ENCODE data around the gene C19orf12. TPM values are rescaled to one million over a fixed set of nuclear protein-coding genes. Genes with fewer than 3 reads are reported as not detected.

The C19orf12 gene
- polyA plus RNA-seq, 1 donor, result 26.5 TPM

- no peak overlapping the region for H3K27ac ChIP-seq (ENCODE audit: low read length)
- WGBS (ENCODE audit: insufficient coverage, low lambda C conversion rate), result no CpG with 5 or more reads among the region's 13 CpGs
- peaks cover 14% of the 10 kb centered on the region for H3K4me1 ChIP-seq (ENCODE audit: control insufficient read depth, insufficient read depth, low read length)
These were observed 46.1 kb downstream of the C19orf12 start for GRCh38 chr19:29668746-29669609.

GRCh38 chr19:29667901-29668341, 47.1 kb downstream of the C19orf12 start:
- no peak for DNase-seq
- no peaks in the 10 kb centered on the region for H3K36me3 ChIP-seq (ENCODE audit: control insufficient read depth, insufficient read depth, low read length)
- no peak overlapping the region for H3K4me3 ChIP-seq (ENCODE audit: low read length)
- H3K4me1 ChIP-seq (ENCODE audit: control insufficient read depth, insufficient read depth, low read length), result peaks cover 14% of the 10 kb centered on the region
- H3K27me3 ChIP-seq (ENCODE audit: control insufficient read depth, insufficient read depth, low read length), result peaks cover 3% of the 10 kb centered on the region
- WGBS (ENCODE audit: insufficient coverage, low lambda C conversion rate), result no CpG with 5 or more reads among the region's 7 CpGs
- H3K27ac ChIP-seq (ENCODE audit: low read length), result no peak overlapping the region
- H3K9me3 ChIP-seq (ENCODE audit: control insufficient read depth, low read depth, low read length), result no peaks in the 10 kb centered on the region

More at GRCh38 chr19:29668746-29669609, 46.1 kb downstream of the C19orf12 start:
- H3K27me3 ChIP-seq (ENCODE audit: control insufficient read depth, insufficient read depth, low read length), result no peaks in the 10 kb centered on the region
- H3K36me3 ChIP-seq (ENCODE audit: control insufficient read depth, insufficient read depth, low read length), result no peaks in the 10 kb centered on the region
- DNase-seq, result no peak
- H3K4me3 ChIP-seq (ENCODE audit: low read length), result no peak overlapping the region
- no peaks in the 10 kb centered on the region for H3K9me3 ChIP-seq (ENCODE audit: control insufficient read depth, low read depth, low read length)

GRCh38 chr19:29667387-29667783, 47.7 kb downstream of the C19orf12 start:
- Histone ChIP-seq H3K9me3 (ENCODE audit: control insufficient read depth, low read depth, low read length) (no peaks in the 10 kb centered on the region), H3K36me3 (ENCODE audit: control insufficient read depth, insufficient read depth, low read length) (no peaks in the 10 kb centered on the region), H3K27me3 (ENCODE audit: control insufficient read depth, insufficient read depth, low read length) (peaks cover 8% of the 10 kb centered on the region), H3K4me3 (ENCODE audit: low read length) (no peak overlapping the region), H3K27ac (ENCODE audit: low read length) (no peak overlapping the region), H3K4me1 (ENCODE audit: control insufficient read depth, insufficient read depth, low read length) (peaks cover 14% of the 10 kb centered on the region)
- DNase-seq, result no peak
- no CpG with 5 or more reads among the region's 11 CpGs for WGBS (ENCODE audit: insufficient coverage, low lambda C conversion rate)

- Histone ChIP-seq H3K36me3 (ENCODE audit: control insufficient read depth, insufficient read depth, low read length) (no peaks in the 10 kb centered on the region), H3K27me3 (ENCODE audit: control insufficient read depth, insufficient read depth, low read length) (peaks cover 8% of the 10 kb centered on the region), H3K4me1 (ENCODE audit: control insufficient read depth, insufficient read depth, low read length) (peaks cover 14% of the 10 kb centered on the region), H3K4me3 (ENCODE audit: low read length) (peak overlapping the region; percentile 49), H3K9me3 (ENCODE audit: control insufficient read depth, low read depth, low read length) (no peaks in the 10 kb centered on the region), H3K27ac (ENCODE audit: low read length) (peak overlapping the region; percentile 21)
- no CpG with 5 or more reads among the region's 20 CpGs for WGBS (ENCODE audit: insufficient coverage, low lambda C conversion rate)
- peak in 1 of 2 donors; percentile 65 for DNase-seq
These were observed 48.3 kb downstream of the C19orf12 start for GRCh38 chr19:29666578-29667386.

GRCh38 chr19:29665826-29666577, 49.1 kb downstream of the C19orf12 start:
- peak overlapping the region; percentile 21 for H3K27ac ChIP-seq (ENCODE audit: low read length)
- peak in 1 of 2 donors; percentile 34 for DNase-seq
- peaks cover 12% of the 10 kb centered on the region for H3K27me3 ChIP-seq (ENCODE audit: control insufficient read depth, insufficient read depth, low read length)
- H3K9me3 ChIP-seq (ENCODE audit: control insufficient read depth, low read depth, low read length), result no peaks in the 10 kb centered on the region
- no CpG with 5 or more reads among the region's 30 CpGs for WGBS (ENCODE audit: insufficient coverage, low lambda C conversion rate)
- peak overlapping the region; percentile 49 for H3K4me3 ChIP-seq (ENCODE audit: low read length)
- H3K4me1 ChIP-seq (ENCODE audit: control insufficient read depth, insufficient read depth, low read length), result peaks cover 14% of the 10 kb centered on the region
- H3K36me3 ChIP-seq (ENCODE audit: control insufficient read depth, insufficient read depth, low read length), result no peaks in the 10 kb centered on the region

GRCh38 chr19:29665215-29665825, 49.7 kb downstream of the C19orf12 start, which contains the start of gene PLEKHF1:
TSS of gene PLEKHF1 (plus strand) at chr19:29665461. CDS start at chr19:29673840, 8,379 bp downstream.
- Histone ChIP-seq H3K36me3 (ENCODE audit: control insufficient read depth, insufficient read depth, low read length) (no peaks in the 10 kb centered on the region), H3K4me3 (ENCODE audit: low read length) (peak within 1 kb of the TSS; percentile 49), H3K9me3 (ENCODE audit: control insufficient read depth, low read depth, low read length) (no peaks in the 10 kb centered on the region), H3K27me3 (ENCODE audit: control insufficient read depth, insufficient read depth, low read length) (peaks cover 17% of the 10 kb centered on the region), H3K27ac (ENCODE audit: low read length) (no peak within 1 kb of the TSS), H3K4me1 (ENCODE audit: control insufficient read depth, insufficient read depth, low read length) (peaks cover 14% of the 10 kb centered on the region)
- DNase-seq, result peak; percentile 74 to 84
- no CpG with 5 or more reads among the region's 75 CpGs for WGBS (ENCODE audit: insufficient coverage, low lambda C conversion rate)

GRCh38 chr19:29664753-29665214, 50.3 kb downstream of the C19orf12 start:
- no peak for DNase-seq
- peaks cover 14% of the 10 kb centered on the region for H3K4me1 ChIP-seq (ENCODE audit: control insufficient read depth, insufficient read depth, low read length)
- H3K9me3 ChIP-seq (ENCODE audit: control insufficient read depth, low read depth, low read length), result no peaks in the 10 kb centered on the region
- H3K4me3 ChIP-seq (ENCODE audit: low read length), result peak overlapping the region; percentile 24
- WGBS (ENCODE audit: insufficient coverage, low lambda C conversion rate), result no CpG with 5 or more reads among the region's 22 CpGs
- no peak overlapping the region for H3K27ac ChIP-seq (ENCODE audit: low read length)
- H3K36me3 ChIP-seq (ENCODE audit: control insufficient read depth, insufficient read depth, low read length), result no peaks in the 10 kb centered on the region
- peaks cover 17% of the 10 kb centered on the region for H3K27me3 ChIP-seq (ENCODE audit: control insufficient read depth, insufficient read depth, low read length)

GRCh38 chr19:29663861-29664752, 51.0 kb downstream of the C19orf12 start:
- peaks cover 14% of the 10 kb centered on the region for H3K4me1 ChIP-seq (ENCODE audit: control insufficient read depth, insufficient read depth, low read length)
- H3K27me3 ChIP-seq (ENCODE audit: control insufficient read depth, insufficient read depth, low read length), result peaks cover 17% of the 10 kb centered on the region
- no peak for DNase-seq
- H3K36me3 ChIP-seq (ENCODE audit: control insufficient read depth, insufficient read depth, low read length), result no peaks in the 10 kb centered on the region
- WGBS (ENCODE audit: insufficient coverage, low lambda C conversion rate), result 73% methylated on average over 2 of the region's 19 CpGs
- no peaks in the 10 kb centered on the region for H3K9me3 ChIP-seq (ENCODE audit: control insufficient read depth, low read depth, low read length)
- no peak overlapping the region for H3K27ac ChIP-seq (ENCODE audit: low read length)
- no peak overlapping the region for H3K4me3 ChIP-seq (ENCODE audit: low read length)

Data from large intestine (tissue), 3 donors.